ENCODE results near the gene CLDN6. TPM values are rescaled to one million over a fixed set of nuclear protein-coding genes. Genes with fewer than 3 reads are reported as not detected.

CLDN6 gene
- total RNA-seq: not detected
- not detected for polyA plus RNA-seq
- long read RNA-seq, donor 1: 0 reads
- long read RNA-seq, donor 2: 0 reads
- long read RNA-seq, donor 3: 0 reads
- long read RNA-seq, donor 4: 0 reads

GRCh38 chr16:3017794-3018506 lies at the start of gene CLDN6:
CLDN6 (minus strand) TSS chr16:3018183; CDS start chr16:3016021, 2,162 bp downstream.
- intact Hi-C loops (cut with DNase I): no loop called here
- DNase-seq (no peak), ATAC-seq (no peak)

GRCh38 chr16:3066440-3066748 lies 48.4 kb upstream of the CLDN6 start:
- peak in 1 of 3 donors; percentile 41 for DNase-seq
- Histone ChIP-seq H3K27me3 (ENCODE audit: control insufficient read depth, insufficient read depth) (no peaks in the 10 kb centered on the region), H3K4me1 (ENCODE audit: control insufficient read depth, insufficient read depth, low read length) (no peaks in the 10 kb centered on the region), H3K27ac (ENCODE audit: low read length) (no peak overlapping the region), H3K9me3 (ENCODE audit: control insufficient read depth, low read length) (no peaks in the 10 kb centered on the region), H3K4me3 (ENCODE audit: low read length) (peak overlapping the region; percentile 48)
- intact Hi-C loops (cut with DNase I): loop anchor here in 2 of 4 donors (10.0 kb wide), 2 partner anchors 48 to 98 kb away; partner anchors contain the start of gene ZNF205 (in 1 of the 2)
- WGBS: 56% methylated on average over 7 of the region's 7 CpGs
- no peak for ATAC-seq

More at GRCh38 chr16:3017794-3018506, at the start of gene CLDN6:
- WGBS: 9% methylated on average over 51 of the region's 52 CpGs
- H3K27me3 ChIP-seq (ENCODE audit: control insufficient read depth, insufficient read depth): no peaks in the 10 kb centered on the region
- no peak within 1 kb of the TSS for H3K4me3 ChIP-seq (ENCODE audit: low read length)
- H3K9me3 ChIP-seq (ENCODE audit: control insufficient read depth, low read length): no peaks in the 10 kb centered on the region
- H3K4me1 ChIP-seq (ENCODE audit: control insufficient read depth, insufficient read depth, low read length): peaks cover 6% of the 10 kb centered on the region
- H3K27ac ChIP-seq (ENCODE audit: low read length): no peak within 1 kb of the TSS

GRCh38 chr16:3065742-3066439 lies 47.9 kb upstream of the CLDN6 start:
- intact Hi-C loops (cut with DNase I): loop anchor here in 2 of 4 donors (10.0 kb wide), 2 partner anchors 49 to 99 kb away; partner anchors contain the start of gene ZNF205 (in 1 of the 2)
- WGBS: 42% methylated on average over 26 of the region's 26 CpGs
- DNase-seq: peak in 1 of 3 donors; percentile 65
- no peaks in the 10 kb centered on the region for H3K9me3 ChIP-seq (ENCODE audit: control insufficient read depth, low read length)
- peak overlapping the region; percentile 78 for H3K27ac ChIP-seq (ENCODE audit: low read length)
- peak; percentile 2 to 30 for ATAC-seq
- H3K27me3 ChIP-seq (ENCODE audit: control insufficient read depth, insufficient read depth): no peaks in the 10 kb centered on the region
- no peaks in the 10 kb centered on the region for H3K4me1 ChIP-seq (ENCODE audit: control insufficient read depth, insufficient read depth, low read length)
- H3K4me3 ChIP-seq (ENCODE audit: low read length): peak overlapping the region; percentile 48

GRCh38 chr16:3065069-3065741 lies 47.2 kb upstream of the CLDN6 start, which contains the start of gene IL32:
IL32 (plus strand) TSS chr16:3065640; CDS start chr16:3065812, 172 bp downstream.
- no peaks in the 10 kb centered on the region for H3K27me3 ChIP-seq (ENCODE audit: control insufficient read depth, insufficient read depth)
- peak within 1 kb of the TSS; percentile 48 for H3K4me3 ChIP-seq (ENCODE audit: low read length)
- 30% methylated on average over 13 of the region's 13 CpGs for WGBS
- H3K9me3 ChIP-seq (ENCODE audit: control insufficient read depth, low read length): no peaks in the 10 kb centered on the region
- peak; percentile 77 to 85 (median 80) for DNase-seq
- H3K4me1 ChIP-seq (ENCODE audit: control insufficient read depth, insufficient read depth, low read length): no peaks in the 10 kb centered on the region
- ATAC-seq: peak; percentile 81 to 85
- H3K27ac ChIP-seq (ENCODE audit: low read length): peak within 1 kb of the TSS; percentile 78
- intact Hi-C loops (cut with DNase I): loop anchor here in 2 of 4 donors (10.0 kb wide), 2 partner anchors 50 to 100 kb away; partner anchors contain the start of gene ZNF205 (in 1 of the 2)

DNA sequence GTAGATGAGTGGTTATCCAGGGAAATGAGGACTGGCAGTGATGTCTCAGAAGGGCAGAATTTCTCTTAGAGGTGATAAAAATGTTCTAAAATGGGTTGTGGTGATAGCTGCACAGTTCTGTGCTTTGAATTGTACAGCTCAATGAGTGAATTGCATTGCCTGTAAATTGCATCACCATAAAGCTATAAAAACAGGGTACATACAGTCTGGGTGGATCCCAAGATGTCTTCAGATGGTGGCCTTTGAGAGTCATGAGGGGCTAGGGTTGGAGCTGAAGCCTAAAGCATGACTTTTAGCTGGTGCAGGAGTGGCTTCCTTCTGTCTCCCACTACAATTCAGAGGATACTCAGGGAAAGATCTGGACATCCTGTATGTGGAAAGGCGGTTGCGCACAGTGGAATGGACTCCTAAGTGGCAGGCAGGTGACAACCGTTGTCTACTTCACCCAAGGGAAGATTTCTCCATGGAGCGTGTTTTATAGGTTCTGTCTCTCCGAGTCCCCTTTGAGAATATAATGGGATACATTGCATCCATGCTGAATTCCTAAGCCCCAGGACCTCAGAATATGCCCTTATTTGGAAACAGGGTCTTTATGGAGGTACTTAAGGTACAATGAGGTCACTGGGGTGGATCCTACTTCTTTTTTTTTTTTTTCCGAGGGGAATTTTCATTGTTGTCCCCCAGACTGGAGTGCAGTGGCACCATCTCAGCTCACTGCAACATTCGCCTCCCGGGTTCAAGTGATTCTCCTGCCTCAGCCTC lies 45.8 kb upstream of the CLDN6 start:
- 92% methylated on average over 8 of the region's 8 CpGs for WGBS
- intact Hi-C loops (cut with DNase I): loop anchor here in 3 of 4 donors (5.0 to 10.0 kb wide), 3 partner anchors 51 to 101 kb away; partner anchors contain the start of gene ZNF205 (in 1 of the 3)
- no peak overlapping the region for H3K4me3 ChIP-seq (ENCODE audit: low read length)
- no peak overlapping the region for H3K27ac ChIP-seq (ENCODE audit: low read length)
- H3K4me1 ChIP-seq (ENCODE audit: control insufficient read depth, insufficient read depth, low read length): peaks cover 5% of the 10 kb centered on the region
- ATAC-seq (no peak), DNase-seq (no peak)
- no peaks in the 10 kb centered on the region for H3K27me3 ChIP-seq (ENCODE audit: control insufficient read depth, insufficient read depth)
- no peaks in the 10 kb centered on the region for H3K9me3 ChIP-seq (ENCODE audit: control insufficient read depth, low read length)

DNA sequence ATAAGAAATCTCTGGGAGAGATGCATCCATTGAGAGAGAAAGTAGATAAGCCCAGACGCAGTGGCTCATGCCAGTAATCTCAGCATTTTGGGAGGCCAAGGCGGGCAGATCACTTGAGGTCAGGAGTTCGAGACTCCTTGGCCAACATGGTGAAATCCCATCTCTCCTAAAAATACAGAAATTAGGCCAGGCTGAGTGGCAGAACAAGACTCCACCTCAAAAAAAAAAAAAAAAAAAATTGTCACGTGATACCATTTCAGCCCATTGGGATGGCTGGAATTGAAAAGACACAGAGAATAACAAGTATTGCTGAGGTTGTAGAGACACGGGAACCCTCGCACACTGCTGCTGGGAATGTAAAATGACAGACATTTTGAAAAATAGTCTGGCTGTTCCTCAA lies 44.6 kb upstream of the CLDN6 start:
- DNase-seq (no peak), ATAC-seq (no peak)
- Histone ChIP-seq H3K4me3 (ENCODE audit: low read length) (no peak overlapping the region), H3K27me3 (ENCODE audit: control insufficient read depth, insufficient read depth) (no peaks in the 10 kb centered on the region), H3K9me3 (ENCODE audit: control insufficient read depth, low read length) (no peaks in the 10 kb centered on the region), H3K27ac (ENCODE audit: low read length) (no peak overlapping the region), H3K4me1 (ENCODE audit: control insufficient read depth, insufficient read depth, low read length) (peaks cover 5% of the 10 kb centered on the region)
- intact Hi-C loops (cut with DNase I): loop anchor here in 3 of 4 donors (5.0 to 10.0 kb wide), 3 partner anchors 52 to 102 kb away; partner anchors contain the start of gene ZNF205 (in 1 of the 3)
- 80% methylated on average over 6 of the region's 6 CpGs for WGBS

- intact Hi-C loops (cut with DNase I): loop anchor here in 3 of 4 donors (5.0 to 10.0 kb wide), 3 partner anchors 54 to 104 kb away; partner anchors contain the start of gene ZNF205 (in 1 of the 3)
- DNase-seq (no peak), ATAC-seq (no peak)
- H3K4me3 ChIP-seq (ENCODE audit: low read length): no peak overlapping the region
- WGBS: 70% methylated on average over 14 of the region's 14 CpGs
- no peaks in the 10 kb centered on the region for H3K9me3 ChIP-seq (ENCODE audit: control insufficient read depth, low read length)
- no peak overlapping the region for H3K27ac ChIP-seq (ENCODE audit: low read length)
- peaks cover 5% of the 10 kb centered on the region for H3K4me1 ChIP-seq (ENCODE audit: control insufficient read depth, insufficient read depth, low read length)
- H3K27me3 ChIP-seq (ENCODE audit: control insufficient read depth, insufficient read depth): no peaks in the 10 kb centered on the region
These were observed 42.5 kb upstream of the CLDN6 start for GRCh38 chr16:3060339-3061127.

GRCh38 chr16:3059723-3060242 lies 41.8 kb upstream of the CLDN6 start:
- Histone ChIP-seq H3K4me1 (ENCODE audit: control insufficient read depth, insufficient read depth, low read length) (peaks cover 5% of the 10 kb centered on the region), H3K4me3 (ENCODE audit: low read length) (peak overlapping the region; percentile 56), H3K9me3 (ENCODE audit: control insufficient read depth, low read length) (no peaks in the 10 kb centered on the region), H3K27me3 (ENCODE audit: control insufficient read depth, insufficient read depth) (no peaks in the 10 kb centered on the region), H3K27ac (ENCODE audit: low read length) (peak overlapping the region; percentile 74)
- intact Hi-C loops (cut with DNase I): loop anchor here in 3 of 4 donors (5.0 to 10.0 kb wide), 4 partner anchors 48 to 105 kb away; partner anchors contain the start of gene ZNF205 (in 1 of the 3)
- ATAC-seq: no peak
- DNase-seq: no peak
- 52% methylated on average over 9 of the region's 9 CpGs for WGBS

GRCh38 chr16:3059041-3059722 lies 41.2 kb upstream of the CLDN6 start:
- ATAC-seq (peak; percentile 95), DNase-seq (peak; percentile 93 to 97 (median 96))
- intact Hi-C loops (cut with DNase I): loop anchor here in 1 of 4 donors (5.0 kb wide), 1 partner anchor 48 kb away; no protein-coding TSS in a partner anchor
- WGBS: under 1% methylated on average over 67 of the region's 67 CpGs
- Histone ChIP-seq H3K4me3 (ENCODE audit: low read length) (peak overlapping the region; percentile 56), H3K27me3 (ENCODE audit: control insufficient read depth, insufficient read depth) (no peaks in the 10 kb centered on the region), H3K9me3 (ENCODE audit: control insufficient read depth, low read length) (no peaks in the 10 kb centered on the region), H3K27ac (ENCODE audit: low read length) (peak overlapping the region; percentile 74), H3K4me1 (ENCODE audit: control insufficient read depth, insufficient read depth, low read length) (peaks cover 5% of the 10 kb centered on the region)

All from right cardiac atrium (tissue), 5 donors.